ENCODE results near the gene SH3BP5. TPM values are rescaled to one million over a fixed set of nuclear protein-coding genes. Genes with fewer than 3 reads are reported as not detected.

Gene SH3BP5
- total RNA-seq, 1 experiment from 2014 or later = 39.3 TPM

DNA sequence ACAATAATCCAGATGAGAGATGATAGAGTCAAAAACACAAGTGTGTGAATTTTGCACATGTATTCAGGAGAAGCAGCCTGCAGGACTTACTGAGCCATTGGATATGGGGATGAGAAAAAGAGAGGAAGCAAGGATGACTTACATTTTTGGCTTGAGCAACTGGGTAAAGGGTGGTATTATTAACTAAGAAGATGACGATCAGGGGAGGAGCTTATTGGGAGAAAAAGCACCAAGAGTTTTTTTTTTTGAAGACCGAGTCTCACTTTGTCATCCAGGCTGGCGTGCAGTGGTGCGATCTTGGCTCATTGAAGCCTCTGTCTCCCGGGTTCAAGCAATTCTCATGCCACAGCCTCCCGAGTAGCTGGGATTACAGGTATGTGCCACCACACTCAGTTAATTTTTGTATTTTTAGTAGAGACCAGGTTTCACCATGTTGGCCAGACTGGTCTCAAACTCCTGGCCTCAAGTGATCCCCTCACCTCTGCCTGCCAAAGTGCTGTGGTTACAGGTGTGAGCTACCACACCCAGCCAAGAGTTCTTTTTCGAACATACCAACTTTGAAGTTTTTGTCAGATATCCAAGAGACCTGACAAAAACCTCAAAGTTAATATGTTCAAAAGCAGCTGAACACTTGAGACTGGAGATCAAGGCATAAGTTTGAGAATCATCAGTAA, 14.8 kb upstream of the SH3BP5 start:
- H3K27me3 ChIP-seq (ENCODE audit: insufficient read depth, low read depth) = no peaks in the 10 kb centered on the region
- peaks cover 18% of the 10 kb centered on the region for H3K4me1 ChIP-seq (replicated peaks; ENCODE audit: insufficient read depth)
- H3K79me2 ChIP-seq (ENCODE audit: low read depth) = no peaks in the 10 kb centered on the region
- no TSS peak for BruUV-seq (replicated peaks)
- ChIA-PET CTCF (no interaction called here), POLR2A (ENCODE audit: unreplicated experiment) (no interaction called here)
- H3K4me3 ChIP-seq = no peak overlapping the region
- H3K27ac ChIP-seq = peak overlapping the region; percentile 62
- no peaks in the 10 kb centered on the region for H4K20me1 ChIP-seq (ENCODE audit: insufficient read depth)
- intact Hi-C loops (cut with micrococcal nuclease; ENCODE audit: unreplicated experiment) = no loop called here
- H3K9me2 ChIP-seq (ENCODE audit: insufficient read depth) = peaks cover 5% of the 10 kb centered on the region; the same call in 1 of the 2 replicates
- H2AFZ ChIP-seq = no peak overlapping the region
- no peaks in the 10 kb centered on the region; the same call in 1 of the 2 replicates for H3F3A ChIP-seq (ENCODE audit: insufficient read depth, low read depth)
- DNase-seq = peak in 1 of 2 experiments; percentile 37
- no peaks in the 10 kb centered on the region for H3K36me3 ChIP-seq (ENCODE audit: low read depth)
- peak overlapping the region; percentile 16; the same call in 1 of the 2 replicates for H3K4me2 ChIP-seq
- no peaks in the 10 kb centered on the region for H3K9me3 ChIP-seq (ENCODE audit: insufficient read depth, low read depth)
- TF ChIP-seq EZH2 (IDR thresholded peaks at IDR 0.05; ENCODE audit: low read depth) = no peak
- TF ChIP-seq, protein P1, sequence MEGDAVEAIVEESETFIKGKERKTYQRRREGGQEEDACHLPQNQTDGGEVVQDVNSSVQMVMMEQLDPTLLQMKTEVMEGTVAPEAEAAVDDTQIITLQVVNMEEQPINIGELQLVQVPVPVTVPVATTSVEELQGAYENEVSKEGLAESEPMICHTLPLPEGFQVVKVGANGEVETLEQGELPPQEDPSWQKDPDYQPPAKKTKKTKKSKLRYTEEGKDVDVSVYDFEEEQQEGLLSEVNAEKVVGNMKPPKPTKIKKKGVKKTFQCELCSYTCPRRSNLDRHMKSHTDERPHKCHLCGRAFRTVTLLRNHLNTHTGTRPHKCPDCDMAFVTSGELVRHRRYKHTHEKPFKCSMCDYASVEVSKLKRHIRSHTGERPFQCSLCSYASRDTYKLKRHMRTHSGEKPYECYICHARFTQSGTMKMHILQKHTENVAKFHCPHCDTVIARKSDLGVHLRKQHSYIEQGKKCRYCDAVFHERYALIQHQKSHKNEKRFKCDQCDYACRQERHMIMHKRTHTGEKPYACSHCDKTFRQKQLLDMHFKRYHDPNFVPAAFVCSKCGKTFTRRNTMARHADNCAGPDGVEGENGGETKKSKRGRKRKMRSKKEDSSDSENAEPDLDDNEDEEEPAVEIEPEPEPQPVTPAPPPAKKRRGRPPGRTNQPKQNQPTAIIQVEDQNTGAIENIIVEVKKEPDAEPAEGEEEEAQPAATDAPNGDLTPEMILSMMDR (conservative IDR thresholded peaks at IDR 0.05) = no peak

DNA sequence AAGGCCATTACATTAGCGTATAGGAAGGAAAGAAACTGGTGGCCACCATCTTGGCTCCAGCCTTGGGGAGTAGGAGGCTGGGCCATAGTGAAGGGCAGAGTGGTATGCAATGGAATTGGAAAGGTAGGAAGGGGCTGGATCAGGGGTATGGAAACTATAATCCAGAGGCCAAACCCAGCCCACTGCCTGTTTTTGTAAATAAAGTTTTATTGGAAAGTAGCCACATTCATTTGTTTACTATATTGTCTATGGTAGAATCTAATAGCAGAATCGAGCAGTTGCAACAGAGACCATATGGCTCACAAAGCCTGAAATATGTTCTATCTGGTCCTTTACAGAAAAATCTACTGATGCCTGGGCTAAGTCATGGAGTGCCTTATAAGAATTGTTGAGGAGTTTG, 14.1 kb upstream of the SH3BP5 start:
- H3K9me2 ChIP-seq (ENCODE audit: insufficient read depth) = peaks cover 5% of the 10 kb centered on the region; the same call in 1 of the 2 replicates
- H3K79me2 ChIP-seq (ENCODE audit: low read depth) = no peaks in the 10 kb centered on the region
- no TSS peak for BruUV-seq (replicated peaks)
- H3K4me1 ChIP-seq (replicated peaks; ENCODE audit: insufficient read depth) = peaks cover 18% of the 10 kb centered on the region
- intact Hi-C loops (cut with micrococcal nuclease; ENCODE audit: unreplicated experiment) = no loop called here
- ChIA-PET CTCF (no interaction called here), POLR2A (ENCODE audit: unreplicated experiment) (no interaction called here)
- no peaks in the 10 kb centered on the region for H4K20me1 ChIP-seq (ENCODE audit: insufficient read depth)
- no peak for DNase-seq
- no peaks in the 10 kb centered on the region for H3K36me3 ChIP-seq (ENCODE audit: low read depth)
- H3K4me2 ChIP-seq = no peak overlapping the region
- no peak overlapping the region for H2AFZ ChIP-seq
- no peaks in the 10 kb centered on the region for H3K9me3 ChIP-seq (ENCODE audit: insufficient read depth, low read depth)
- H3K4me3 ChIP-seq = no peak overlapping the region
- no peaks in the 10 kb centered on the region for H3K27me3 ChIP-seq (ENCODE audit: insufficient read depth, low read depth)
- H3F3A ChIP-seq (ENCODE audit: insufficient read depth, low read depth) = no peaks in the 10 kb centered on the region; the same call in 1 of the 2 replicates
- no peak overlapping the region for H3K27ac ChIP-seq
- no peak for TF ChIP-seq EZH2 (IDR thresholded peaks at IDR 0.05; ENCODE audit: low read depth)
- TF ChIP-seq, protein P1 (conservative IDR thresholded peaks at IDR 0.05) = no peak

DNA sequence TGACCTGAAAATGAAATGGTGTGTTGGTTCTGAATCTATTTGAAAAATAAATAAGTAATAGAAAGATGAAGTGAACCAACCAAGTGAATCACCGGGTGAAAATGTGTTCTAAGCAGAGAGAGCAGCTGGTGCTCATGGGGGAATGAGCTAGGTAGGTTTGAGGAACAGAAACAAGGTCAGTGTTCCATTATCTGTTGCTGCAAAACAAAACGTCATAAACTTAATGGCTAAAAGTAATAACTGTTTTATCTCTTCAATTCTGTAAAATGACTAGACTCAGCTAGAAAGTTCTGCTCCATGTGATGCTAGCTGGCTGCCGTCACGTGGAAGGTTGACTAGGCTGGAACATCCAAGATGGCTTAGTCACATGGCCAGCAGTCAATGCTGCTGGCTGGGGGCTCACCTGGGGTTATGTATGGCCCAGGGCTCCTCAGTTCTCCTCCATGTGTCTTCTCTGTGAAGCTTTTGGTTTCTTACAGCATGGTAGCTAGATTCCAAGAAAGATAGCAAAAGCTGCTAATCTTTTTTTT, 13.3 kb upstream of the SH3BP5 start:
- Histone ChIP-seq H3K27me3 (ENCODE audit: insufficient read depth, low read depth) (no peaks in the 10 kb centered on the region), H3K9me3 (ENCODE audit: insufficient read depth, low read depth) (no peaks in the 10 kb centered on the region), H4K20me1 (ENCODE audit: insufficient read depth) (no peaks in the 10 kb centered on the region), H3K4me1 (replicated peaks; ENCODE audit: insufficient read depth) (peaks cover 18% of the 10 kb centered on the region), H3K4me2 (no peak overlapping the region), H3F3A (ENCODE audit: insufficient read depth, low read depth) (peaks cover under 1% of the 10 kb centered on the region; the same call in 1 of the 2 replicates), H3K27ac (no peak overlapping the region), H3K4me3 (no peak overlapping the region), H3K9me2 (ENCODE audit: insufficient read depth) (peaks cover 5% of the 10 kb centered on the region; the same call in 1 of the 2 replicates), H3K36me3 (ENCODE audit: low read depth) (no peaks in the 10 kb centered on the region), H3K79me2 (ENCODE audit: low read depth) (no peaks in the 10 kb centered on the region), H2AFZ (no peak overlapping the region)
- BruUV-seq (replicated peaks) = no TSS peak
- intact Hi-C loops (cut with micrococcal nuclease; ENCODE audit: unreplicated experiment) = no loop called here
- ChIA-PET POLR2A (ENCODE audit: unreplicated experiment) (no interaction called here), CTCF (no interaction called here)
- no peak for DNase-seq
- TF ChIP-seq EZH2 (IDR thresholded peaks at IDR 0.05; ENCODE audit: low read depth) = no peak
- TF ChIP-seq, protein P1 (conservative IDR thresholded peaks at IDR 0.05) = no peak
